ENCODE data around the gene SLC5A7.

The SLC5A7 gene

GRCh38 chr2:108010912-108011591, 24.7 kb downstream of the SLC5A7 start:
- DNase-seq (ENCODE audit: insufficient read length, low spot score) (no peak), FAIRE-seq (no peak)
- TF ChIP-seq PAX5 (IDR thresholded peaks at IDR 0.05; ENCODE audit: insufficient read depth, low read length, severe bottlenecking) = no peak
- no peak for TF ChIP-seq TAF1 (IDR thresholded peaks at IDR 0.05; ENCODE audit: low read depth, low read length)
- TF ChIP-seq SPI1 (IDR thresholded peaks at IDR 0.05; ENCODE audit: low read depth, low read length) = no peak
- no peak for TF ChIP-seq POLR2A (IDR thresholded peaks at IDR 0.05; ENCODE audit: low read depth, low read length)
- no peak for TF ChIP-seq POU2F2 (IDR thresholded peaks at IDR 0.05; ENCODE audit: low read depth, low read length)
- no peak for TF ChIP-seq POLR2AphosphoS5 (IDR thresholded peaks at IDR 0.05; ENCODE audit: low read depth, low read length)

- FAIRE-seq (peak; percentile 20), DNase-seq (ENCODE audit: insufficient read length, low spot score) (no peak)
- TF ChIP-seq SPI1 (IDR thresholded peaks at IDR 0.05; ENCODE audit: low read depth, low read length) = no peak
- no peak for TF ChIP-seq POLR2A (IDR thresholded peaks at IDR 0.05; ENCODE audit: low read depth, low read length)
- no peak for TF ChIP-seq TAF1 (IDR thresholded peaks at IDR 0.05; ENCODE audit: low read depth, low read length)
- no peak for TF ChIP-seq POU2F2 (IDR thresholded peaks at IDR 0.05; ENCODE audit: low read depth, low read length)
- TF ChIP-seq PAX5 (IDR thresholded peaks at IDR 0.05; ENCODE audit: insufficient read depth, low read length, severe bottlenecking) = no peak
- TF ChIP-seq POLR2AphosphoS5 (IDR thresholded peaks at IDR 0.05; ENCODE audit: low read depth, low read length) = no peak
Measured at GRCh38 chr2:108013305-108013704, 27.0 kb downstream of the SLC5A7 start.

GRCh38 chr2:108022628-108023027, 36.3 kb downstream of the SLC5A7 start:
- no peak for FAIRE-seq
- no peak for TF ChIP-seq TAF1 (IDR thresholded peaks at IDR 0.05; ENCODE audit: low read depth, low read length)
- no peak for DNase-seq (ENCODE audit: insufficient read length, low spot score)

GRCh38 chr2:108023776-108024175, 37.5 kb downstream of the SLC5A7 start:
- no peak for FAIRE-seq
- no peak for DNase-seq (ENCODE audit: insufficient read length, low spot score)
- TF ChIP-seq POU2F2 (IDR thresholded peaks at IDR 0.05; ENCODE audit: low read depth, low read length) (no peak), TAF1 (IDR thresholded peaks at IDR 0.05; ENCODE audit: low read depth, low read length) (no peak), PAX5 (IDR thresholded peaks at IDR 0.05; ENCODE audit: insufficient read depth, low read length, severe bottlenecking) (no peak), SPI1 (IDR thresholded peaks at IDR 0.05; ENCODE audit: low read depth, low read length) (no peak), POLR2AphosphoS5 (IDR thresholded peaks at IDR 0.05; ENCODE audit: low read depth, low read length) (no peak), POLR2A (IDR thresholded peaks at IDR 0.05; ENCODE audit: low read depth, low read length) (no peak)

- TF ChIP-seq POU2F2 (IDR thresholded peaks at IDR 0.05; ENCODE audit: low read depth, low read length) (no peak), TAF1 (IDR thresholded peaks at IDR 0.05; ENCODE audit: low read depth, low read length) (no peak), POLR2A (IDR thresholded peaks at IDR 0.05; ENCODE audit: low read depth, low read length) (no peak), SPI1 (IDR thresholded peaks at IDR 0.05; ENCODE audit: low read depth, low read length) (no peak), POLR2AphosphoS5 (IDR thresholded peaks at IDR 0.05; ENCODE audit: low read depth, low read length) (no peak), PAX5 (IDR thresholded peaks at IDR 0.05; ENCODE audit: insufficient read depth, low read length, severe bottlenecking) (no peak)
Measured at GRCh38 chr2:108026092-108026794, 39.9 kb downstream of the SLC5A7 start.

GRCh38 chr2:108029496-108029895, 43.2 kb downstream of the SLC5A7 start:
- TF ChIP-seq TAF1 (IDR thresholded peaks at IDR 0.05; ENCODE audit: low read depth, low read length) (no peak), POLR2A (IDR thresholded peaks at IDR 0.05; ENCODE audit: low read depth, low read length) (no peak), POLR2AphosphoS5 (IDR thresholded peaks at IDR 0.05; ENCODE audit: low read depth, low read length) (no peak), POU2F2 (IDR thresholded peaks at IDR 0.05; ENCODE audit: low read depth, low read length) (no peak), PAX5 (IDR thresholded peaks at IDR 0.05; ENCODE audit: insufficient read depth, low read length, severe bottlenecking) (no peak), SPI1 (IDR thresholded peaks at IDR 0.05; ENCODE audit: low read depth, low read length) (no peak)
- FAIRE-seq = no peak

More at GRCh38 chr2:108026092-108026794, 39.9 kb downstream of the SLC5A7 start:
- DNase-seq (ENCODE audit: insufficient read length, low spot score) (no peak), FAIRE-seq (no peak)

GRCh38 chr2:108029912-108030311, 43.6 kb downstream of the SLC5A7 start:
- DNase-seq (ENCODE audit: insufficient read length, low spot score) = no peak
- TF ChIP-seq SPI1 (IDR thresholded peaks at IDR 0.05; ENCODE audit: low read depth, low read length) = no peak
- TF ChIP-seq POLR2A (IDR thresholded peaks at IDR 0.05; ENCODE audit: low read depth, low read length) = no peak
- TF ChIP-seq TAF1 (IDR thresholded peaks at IDR 0.05; ENCODE audit: low read depth, low read length) = no peak
- no peak for TF ChIP-seq POU2F2 (IDR thresholded peaks at IDR 0.05; ENCODE audit: low read depth, low read length)
- no peak for TF ChIP-seq PAX5 (IDR thresholded peaks at IDR 0.05; ENCODE audit: insufficient read depth, low read length, severe bottlenecking)
- no peak for FAIRE-seq

More at GRCh38 chr2:108029496-108029895, 43.2 kb downstream of the SLC5A7 start:
- no peak for DNase-seq (ENCODE audit: insufficient read length, low spot score)

- DNase-seq (ENCODE audit: insufficient read length, low spot score) (no peak), FAIRE-seq (no peak)
- TF ChIP-seq TAF1 (IDR thresholded peaks at IDR 0.05; ENCODE audit: low read depth, low read length) (no peak), SPI1 (IDR thresholded peaks at IDR 0.05; ENCODE audit: low read depth, low read length) (no peak), PAX5 (IDR thresholded peaks at IDR 0.05; ENCODE audit: insufficient read depth, low read length, severe bottlenecking) (no peak), POU2F2 (IDR thresholded peaks at IDR 0.05; ENCODE audit: low read depth, low read length) (no peak), POLR2AphosphoS5 (IDR thresholded peaks at IDR 0.05; ENCODE audit: low read depth, low read length) (no peak)
Measured at GRCh38 chr2:108031471-108031941, 45.2 kb downstream of the SLC5A7 start.

GRCh38 chr2:108034843-108035242, 48.5 kb downstream of the SLC5A7 start:
- no peak for DNase-seq (ENCODE audit: insufficient read length, low spot score)
- TF ChIP-seq POU2F2 (IDR thresholded peaks at IDR 0.05; ENCODE audit: low read depth, low read length) (no peak), POLR2AphosphoS5 (IDR thresholded peaks at IDR 0.05; ENCODE audit: low read depth, low read length) (no peak), POLR2A (IDR thresholded peaks at IDR 0.05; ENCODE audit: low read depth, low read length) (no peak), PAX5 (IDR thresholded peaks at IDR 0.05; ENCODE audit: insufficient read depth, low read length, severe bottlenecking) (no peak), SPI1 (IDR thresholded peaks at IDR 0.05; ENCODE audit: low read depth, low read length) (no peak), TAF1 (IDR thresholded peaks at IDR 0.05; ENCODE audit: low read depth, low read length) (no peak)
- FAIRE-seq = no peak
